ENCODE results near the gene NEUROD4.

NEUROD4 gene

GRCh38 chr12:55068416-55069010 lies 48.7 kb downstream of the NEUROD4 start:
- no peak overlapping the region for H3K4me3 ChIP-seq (replicated peaks; ENCODE audit: low read depth, low read length)
- peak; percentile 90 for TF ChIP-seq CTCF (IDR thresholded peaks at IDR 0.05; ENCODE audit: low read depth, low read length, missing control alignments)
- DNase-seq (ENCODE audit: extremely low read depth, low read depth): peak; percentile 55

GRCh38 chr12:55072083-55072482 lies 52.3 kb downstream of the NEUROD4 start:
- no peak for DNase-seq (ENCODE audit: extremely low read depth, low read depth)
- H3K4me3 ChIP-seq (replicated peaks; ENCODE audit: low read depth, low read length): no peak overlapping the region
- TF ChIP-seq CTCF (IDR thresholded peaks at IDR 0.05; ENCODE audit: low read depth, low read length, missing control alignments): peak; percentile 42

GRCh38 chr12:55073043-55074022 lies 53.6 kb downstream of the NEUROD4 start:
- H3K4me3 ChIP-seq (replicated peaks; ENCODE audit: low read depth, low read length): no peak overlapping the region
- peak; percentile 88 for TF ChIP-seq CTCF (IDR thresholded peaks at IDR 0.05; ENCODE audit: low read depth, low read length, missing control alignments)
- DNase-seq (ENCODE audit: extremely low read depth, low read depth): peak; percentile 68

GRCh38 chr12:55074806-55075205 lies 55.0 kb downstream of the NEUROD4 start:
- no peak for DNase-seq (ENCODE audit: extremely low read depth, low read depth)
- no peak for TF ChIP-seq CTCF (IDR thresholded peaks at IDR 0.05; ENCODE audit: low read depth, low read length, missing control alignments)
- no peak overlapping the region for H3K4me3 ChIP-seq (replicated peaks; ENCODE audit: low read depth, low read length)

Data from HFF-Myc (cell line).